Glutamatergic neuron (in vitro differentiated cells): ENCODE results near the gene SLC25A44. TPM values are rescaled to one million over a fixed set of nuclear protein-coding genes. Genes with fewer than 3 reads are reported as not detected.
"Not testable (repeated sequence)": the region's sequence is repeated elsewhere in the genome, so short reads cannot be mapped to it uniquely, and the experiment has no call there.

ENCODE experiments used
- DNase-seq: peaks from one replicate; pipeline ENCODE4 v3.0.0; 2022
- H3K27ac Mint-ChIP-seq: one replicate; pipeline ENCODE4 v1.8.0; 2020; ENCODE audit warnings: mild to moderate bottlenecking, mixed read lengths, inconsistent platforms; ENCODE audit not compliant: unreplicated experiment
- H3K27me3 Mint-ChIP-seq: one replicate; pipeline ENCODE4 v1.8.0; 2020; ENCODE audit warnings: mild to moderate bottlenecking, moderate library complexity, mixed read lengths, inconsistent platforms; ENCODE audit not compliant: unreplicated experiment
- H3K36me3 Mint-ChIP-seq: one replicate; pipeline ENCODE4 v1.8.0; 2020; ENCODE audit warnings: mild to moderate bottlenecking, mixed read lengths, inconsistent platforms; ENCODE audit not compliant: unreplicated experiment
- H3K4me1 Mint-ChIP-seq: one replicate; pipeline ENCODE4 v1.8.0; 2020; ENCODE audit warnings: mild to moderate bottlenecking, low read depth, mixed read lengths, inconsistent platforms; ENCODE audit not compliant: unreplicated experiment
- H3K4me3 Mint-ChIP-seq: one replicate; pipeline ENCODE4 v1.8.0; 2020; ENCODE audit warnings: mild to moderate bottlenecking, mixed read lengths, inconsistent platforms; ENCODE audit not compliant: unreplicated experiment
- H3K9me3 Mint-ChIP-seq: one replicate; pipeline ENCODE4 v1.8.0; 2020; ENCODE audit warnings: mild to moderate bottlenecking, moderate library complexity, mixed read lengths, inconsistent platforms; ENCODE audit not compliant: unreplicated experiment
- CTCF ChIP-seq: fragments of 200-600 bp; sonication (generic); IDR thresholded peaks from one replicate; pipeline ENCODE4 v1.5.0; 2021; ENCODE audit not compliant: partially characterized antibody, unreplicated experiment
- total RNA-seq: library from RNA; stranded (reverse); fragmentation: NEBNext Ultra II Directional; extraction: Animal tissue kit (Norgen Biotek cat#: 25700); gene quantifications from one replicate; pipeline ENCODE4 v1.2.1, GENCODE V29; 2021; ENCODE audit not compliant: unreplicated experiment

Gene SLC25A44
- total RNA-seq, 1 donor from 2014 or later = 66.0 TPM

- DNase-seq = no peak
- TF ChIP-seq CTCF = no peak
- H3K9me3 Mint-ChIP-seq = peaks cover 5% of the 10 kb centered on the region
- H3K27me3 Mint-ChIP-seq = peaks cover 11% of the 10 kb centered on the region
- H3K36me3 Mint-ChIP-seq = no peaks in the 10 kb centered on the region
- H3K4me1 Mint-ChIP-seq = peaks cover 12% of the 10 kb centered on the region
- peak overlapping the region; percentile 5 for H3K27ac Mint-ChIP-seq
- H3K4me3 Mint-ChIP-seq = no peak overlapping the region
These were observed 17.2 kb upstream of the SLC25A44 start for GRCh38 chr1:156176610-156177210.

- no peak for DNase-seq
- TF ChIP-seq CTCF = no peak
- Mint-ChIP-seq H3K36me3 (no peaks in the 10 kb centered on the region), H3K27me3 (peaks cover 11% of the 10 kb centered on the region), H3K4me1 (peaks cover 20% of the 10 kb centered on the region), H3K27ac (peak overlapping the region; percentile 7), H3K4me3 (peak overlapping the region; percentile 51), H3K9me3 (peaks cover 5% of the 10 kb centered on the region)
These were observed 15.8 kb upstream of the SLC25A44 start for GRCh38 chr1:156177919-156178654.

GRCh38 chr1:156180471-156180870 is 13.4 kb upstream of the SLC25A44 start:
- DNase-seq = no peak
- H3K27me3 Mint-ChIP-seq = peaks cover 2% of the 10 kb centered on the region
- no peak overlapping the region for H3K27ac Mint-ChIP-seq
- H3K9me3 Mint-ChIP-seq = peaks cover 5% of the 10 kb centered on the region
- TF ChIP-seq CTCF = no peak
- peaks cover 20% of the 10 kb centered on the region for H3K4me1 Mint-ChIP-seq
- no peaks in the 10 kb centered on the region for H3K36me3 Mint-ChIP-seq
- no peak overlapping the region for H3K4me3 Mint-ChIP-seq

- Mint-ChIP-seq H3K4me1 (peaks cover 20% of the 10 kb centered on the region), H3K4me3 (peak overlapping the region; percentile 42), H3K27ac (peak overlapping the region; percentile 63)
- not testable (repeated sequence) for H3K9me3 Mint-ChIP-seq, DNase-seq, H3K27me3 Mint-ChIP-seq, H3K36me3 Mint-ChIP-seq
These were observed 12.4 kb upstream of the SLC25A44 start for GRCh38 chr1:156181391-156181924.

- H3K27me3 Mint-ChIP-seq, H3K9me3 Mint-ChIP-seq, H3K36me3 Mint-ChIP-seq, DNase-seq: not testable (repeated sequence)
- peak overlapping the region; percentile 63 for H3K27ac Mint-ChIP-seq
- peak overlapping the region; percentile 37 for H3K4me3 Mint-ChIP-seq
- H3K4me1 Mint-ChIP-seq = peaks cover 20% of the 10 kb centered on the region
These were observed 11.7 kb upstream of the SLC25A44 start for GRCh38 chr1:156182010-156182779.

- not testable (repeated sequence) for DNase-seq, H3K27ac Mint-ChIP-seq, H3K36me3 Mint-ChIP-seq, H3K4me1 Mint-ChIP-seq, H3K9me3 Mint-ChIP-seq, H3K27me3 Mint-ChIP-seq, H3K4me3 Mint-ChIP-seq
These were observed 7.3 kb upstream of the SLC25A44 start for GRCh38 chr1:156186347-156187177.

GRCh38 chr1:156190265-156190664 is 3.6 kb upstream of the SLC25A44 start:
- H3K27me3 Mint-ChIP-seq, H3K4me1 Mint-ChIP-seq, DNase-seq, H3K27ac Mint-ChIP-seq, H3K9me3 Mint-ChIP-seq, H3K36me3 Mint-ChIP-seq, H3K4me3 Mint-ChIP-seq: not testable (repeated sequence)
